Activated naive CD4-positive, alpha-beta T cell treated with anti-CD3 and anti-CD28 coated beads, Interleukin-2, amount 50 U/mL, for 72 hours (primary cell): ENCODE data around the gene PRR22. TPM values are rescaled to one million over a fixed set of nuclear protein-coding genes. Genes with fewer than 3 reads are reported as not detected.

Experiments used
- ATAC-seq, 2 donors: fragments of 150-1000 bp; cut with Tn5 transposase; 2 replicates each; pipeline ENCODE4 v1.10.0; 2021; ENCODE audit warnings: mild to moderate bottlenecking in 2 of 2, moderate library complexity in 2 of 2
- DNase-seq, 2 donors: peaks; one replicate each; pipeline ENCODE4 v3.0.0; 2021 to 2022; ENCODE audit warnings: low spot score in 2 of 2
- H3K27ac Mint-ChIP-seq, 2 donors: one replicate each; pipeline ENCODE4 v1.8.0; 2022; ENCODE audit warnings: mild to moderate bottlenecking in 2 of 2, mixed read lengths in 2 of 2
- H3K36me3 Mint-ChIP-seq, 2 donors: one replicate each; pipeline ENCODE4 v1.8.0; 2022; ENCODE audit warnings: mixed read lengths in 2 of 2
- H3K9me3 Mint-ChIP-seq, 2 donors: one replicate each; pipeline ENCODE4 v1.8.0; 2022; ENCODE audit warnings: mixed read lengths in 2 of 2
- total RNA-seq, 2 donors: library from RNA; stranded (reverse); gene quantifications; one replicate each; pipeline ENCODE4 v1.2.3, GENCODE V29; 2022

PRR22 gene
- total RNA-seq, 2 donors from 2014 or later = 1.8 to 7.4 TPM

GRCh38 chr19:5801796-5802619, 17.5 kb upstream of the PRR22 start:
- ATAC-seq (no peak), DNase-seq (no peak)
- no peaks in the 10 kb centered on the region for H3K36me3 Mint-ChIP-seq
- H3K27ac Mint-ChIP-seq = no peak overlapping the region
- H3K9me3 Mint-ChIP-seq = no peaks in the 10 kb centered on the region

GRCh38 chr19:5800361-5801270, 16.1 kb upstream of the PRR22 start:
- Mint-ChIP-seq H3K9me3 (no peaks in the 10 kb centered on the region), H3K36me3 (no peaks in the 10 kb centered on the region), H3K27ac (no peak overlapping the region)
- no peak for DNase-seq
- no peak for ATAC-seq

- ATAC-seq (no peak), DNase-seq (no peak)
- Mint-ChIP-seq H3K27ac (no peak overlapping the region), H3K9me3 (no peaks in the 10 kb centered on the region), H3K36me3 (no peaks in the 10 kb centered on the region)
These were observed 15.0 kb upstream of the PRR22 start for GRCh38 chr19:5799247-5800241.

GRCh38 chr19:5798244-5798643, 13.7 kb upstream of the PRR22 start:
- no peak for ATAC-seq
- H3K9me3 Mint-ChIP-seq = no peaks in the 10 kb centered on the region
- H3K27ac Mint-ChIP-seq = no peak overlapping the region
- no peaks in the 10 kb centered on the region for H3K36me3 Mint-ChIP-seq
- no peak for DNase-seq

GRCh38 chr19:5795382-5795919, 10.9 kb upstream of the PRR22 start:
- Mint-ChIP-seq H3K27ac (no peak overlapping the region), H3K9me3 (no peaks in the 10 kb centered on the region), H3K36me3 (peaks cover 8% of the 10 kb centered on the region in 2 donors)
- no peak for ATAC-seq
- DNase-seq = no peak

- H3K9me3 Mint-ChIP-seq = no peaks in the 10 kb centered on the region
- DNase-seq (no peak), ATAC-seq (no peak)
- H3K27ac Mint-ChIP-seq = no peak overlapping the region
- H3K36me3 Mint-ChIP-seq = peaks cover 14 to 15% of the 10 kb centered on the region in 2 donors
These were observed 8.6 kb upstream of the PRR22 start for GRCh38 chr19:5793188-5793587.

GRCh38 chr19:5792224-5792623, 7.7 kb upstream of the PRR22 start:
- no peaks in the 10 kb centered on the region for H3K9me3 Mint-ChIP-seq
- DNase-seq = no peak
- ATAC-seq = no peak
- no peak overlapping the region for H3K27ac Mint-ChIP-seq
- H3K36me3 Mint-ChIP-seq = peaks cover 14 to 15% of the 10 kb centered on the region in 2 donors

- Mint-ChIP-seq H3K9me3 (no peaks in the 10 kb centered on the region), H3K27ac (peak within 1 kb of the TSS; percentile 97 to 100), H3K36me3 (peaks cover 15 to 20% of the 10 kb centered on the region in 2 donors)
- ATAC-seq = peak; percentile 93 to 97
- peak; percentile 93 to 94 for DNase-seq
These were observed 6.3 kb upstream of the PRR22 start, which contains the start of gene DUS3L for GRCh38 chr19:5790559-5791520. Gene DUS3L (minus strand): TSS chr19:5791163. CDS start chr19:5791141, 22 bp downstream.

DNA sequence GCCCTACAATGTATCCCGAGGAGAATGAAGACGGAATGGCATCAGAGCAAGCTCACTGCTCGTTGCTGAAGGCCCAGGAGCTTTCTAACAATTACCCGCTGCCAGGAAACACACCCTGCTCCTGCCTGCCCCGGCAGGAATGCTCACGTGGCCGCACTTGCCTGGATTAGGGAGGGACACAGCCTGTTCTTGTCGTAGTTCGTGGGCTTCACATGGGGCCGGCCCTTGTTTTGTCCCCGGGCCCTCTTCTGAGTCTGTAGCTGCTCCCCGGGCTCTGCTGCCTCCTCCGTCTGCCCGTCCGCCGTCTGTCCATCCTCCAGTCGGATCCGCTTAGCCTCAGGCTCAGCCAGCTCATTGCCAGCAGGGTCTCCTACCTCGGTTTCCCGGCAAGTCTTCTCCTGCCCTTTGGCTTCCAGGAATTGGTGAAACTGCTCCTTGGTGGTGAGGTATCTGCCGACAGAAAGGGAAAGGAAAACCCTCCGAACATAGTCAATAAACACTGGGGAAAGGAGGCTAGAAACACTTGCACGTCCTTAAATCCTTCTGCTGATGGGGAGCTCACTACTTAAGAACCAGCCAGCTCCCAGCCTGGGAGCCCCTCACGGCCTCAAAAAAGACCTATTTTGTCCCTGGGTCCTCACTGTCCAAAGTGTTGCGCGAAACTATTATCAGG, 5.5 kb upstream of the PRR22 start:
- Mint-ChIP-seq H3K36me3 (peaks cover 15 to 21% of the 10 kb centered on the region in 2 donors), H3K27ac (peak overlapping the region; percentile 97 to 100), H3K9me3 (no peaks in the 10 kb centered on the region)
- ATAC-seq (no peak), DNase-seq (no peak)

DNA sequence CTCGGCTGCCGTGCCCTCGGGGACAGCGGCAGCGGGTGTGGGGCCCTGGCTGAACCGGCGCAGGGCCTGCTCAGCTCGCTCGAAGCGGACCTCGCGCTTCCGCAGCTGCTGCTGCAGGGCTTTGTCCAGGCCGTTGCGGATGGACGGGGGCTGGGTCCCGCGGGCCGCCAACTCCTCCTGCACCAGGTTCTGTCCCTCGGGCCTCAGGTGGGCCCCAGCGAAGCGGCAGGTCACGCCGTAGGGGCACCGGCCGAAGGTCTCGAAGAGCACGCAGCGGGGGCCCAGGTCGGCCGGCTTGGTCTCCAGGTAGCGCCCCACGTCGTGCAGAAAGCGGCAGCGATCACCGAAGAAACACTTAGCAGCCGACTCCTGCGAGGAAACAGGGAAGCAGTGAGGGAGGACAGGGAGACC, 4.8 kb upstream of the PRR22 start:
- ATAC-seq (no peak), DNase-seq (no peak)
- no peaks in the 10 kb centered on the region for H3K9me3 Mint-ChIP-seq
- peaks cover 15 to 21% of the 10 kb centered on the region in 2 donors for H3K36me3 Mint-ChIP-seq
- H3K27ac Mint-ChIP-seq = peak overlapping the region in 1 of 2 donors; percentile 97

GRCh38 chr19:5788422-5788821, 3.9 kb upstream of the PRR22 start:
- Mint-ChIP-seq H3K27ac (peak overlapping the region in 1 of 2 donors; percentile 3), H3K9me3 (no peaks in the 10 kb centered on the region), H3K36me3 (peaks cover 15 to 21% of the 10 kb centered on the region in 2 donors)
- DNase-seq (no peak), ATAC-seq (no peak)

DNA sequence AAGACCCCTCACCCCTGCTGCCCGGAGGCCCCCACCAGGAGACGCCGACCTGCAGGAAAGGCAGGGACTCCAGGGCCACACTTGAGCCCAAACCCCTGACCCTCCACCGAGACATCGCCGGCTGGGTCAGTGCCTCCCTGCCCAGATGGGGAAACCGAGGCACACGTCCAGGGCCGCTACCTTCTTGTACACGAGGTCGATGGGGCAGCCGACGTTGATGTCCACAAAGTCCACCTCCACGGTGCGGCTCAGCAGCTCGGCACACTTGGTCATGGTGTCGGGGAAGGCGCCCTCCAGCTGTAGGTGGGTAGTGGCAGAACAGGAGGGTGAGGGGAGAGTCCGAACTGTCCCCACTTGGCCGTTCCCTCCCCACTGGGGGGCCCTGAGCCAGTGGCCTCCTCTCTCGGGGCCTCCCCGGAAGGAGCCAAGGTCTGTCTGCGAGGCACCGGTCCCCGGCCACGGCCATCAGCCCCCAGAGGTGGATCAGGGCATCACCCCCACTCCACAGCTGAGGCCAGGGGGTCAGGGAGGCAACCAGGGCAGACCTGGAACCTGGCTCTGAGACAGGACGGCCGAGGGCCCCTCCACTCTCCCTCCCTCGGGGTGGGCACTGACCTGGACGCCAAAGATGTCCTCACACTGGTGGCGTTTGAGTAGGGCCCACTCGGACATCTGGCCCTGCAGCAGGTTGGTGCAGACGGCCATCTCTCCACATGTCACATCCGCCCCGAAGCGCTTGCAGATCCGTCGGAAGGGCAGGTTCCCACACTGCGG, 3.0 kb upstream of the PRR22 start:
- Mint-ChIP-seq H3K36me3 (peaks cover 15 to 21% of the 10 kb centered on the region in 2 donors), H3K27ac (peak overlapping the region in 1 of 2 donors; percentile 3), H3K9me3 (no peaks in the 10 kb centered on the region)
- no peak for DNase-seq
- ATAC-seq = no peak

- DNase-seq = no peak
- H3K36me3 Mint-ChIP-seq = peaks cover 15 to 21% of the 10 kb centered on the region in 2 donors
- H3K27ac Mint-ChIP-seq = peak overlapping the region in 1 of 2 donors; percentile 65
- ATAC-seq = no peak
- H3K9me3 Mint-ChIP-seq = no peaks in the 10 kb centered on the region
These were observed 2.3 kb upstream of the PRR22 start for GRCh38 chr19:5786593-5787408.
